Activated T-cell treated with anti-CD3 and anti-CD28 coated beads, Interleukin-2, amount 50 U/mL, for 72 hours (primary cell): ENCODE results near the gene TMEM86A. TPM values are rescaled to one million over a fixed set of nuclear protein-coding genes. Genes with fewer than 3 reads are reported as not detected.
"Not testable (repeated sequence)": the region's sequence is repeated elsewhere in the genome, so short reads cannot be mapped to it uniquely, and the experiment has no call there.

Experiments used
- ATAC-seq, 2 donors: fragments of 150-1000 bp; cut with Tn5 transposase; replicated peaks in 1 of 2; 2 replicates each; pipeline ENCODE4 v1.10.0; 2021; ENCODE audit warnings: moderate library complexity in 2 of 2, mild to moderate bottlenecking in 1 of 2
- DNase-seq, 2 donors: peaks; one replicate each; pipeline ENCODE4 v3.0.0; 2021 to 2022; ENCODE audit warnings: mixed read lengths in 1 of 2
- H3K27ac Mint-ChIP-seq: one replicate; pipeline ENCODE4 v1.8.0; 2022; ENCODE audit warnings: mild to moderate bottlenecking, moderate library complexity, mixed read lengths
- H3K27me3 Mint-ChIP-seq: one replicate; pipeline ENCODE4 v1.8.0; 2022; ENCODE audit warnings: low read depth, mixed read lengths
- H3K36me3 Mint-ChIP-seq, 2 donors: one replicate each; pipeline ENCODE4 v1.8.0; 2022; ENCODE audit warnings: mixed read lengths in 2 of 2, mild to moderate bottlenecking in 1 of 2; ENCODE audit not compliant: insufficient read depth in 2 of 2
- H3K4me1 Mint-ChIP-seq: one replicate; pipeline ENCODE4 v1.8.0; 2022; ENCODE audit warnings: low read depth, mixed read lengths
- H3K4me3 Mint-ChIP-seq, 2 donors: one replicate each; pipeline ENCODE4 v1.8.0; 2022; ENCODE audit warnings: mild to moderate bottlenecking in 2 of 2, mixed read lengths in 2 of 2, moderate library complexity in 2 of 2
- H3K9me3 Mint-ChIP-seq, 2 donors: one replicate each; pipeline ENCODE4 v1.8.0; 2022; ENCODE audit warnings: mixed read lengths in 2 of 2
- total RNA-seq, 2 donors: library from RNA; stranded (reverse); gene quantifications; one replicate each; pipeline ENCODE4 v1.2.3, GENCODE V29; 2022

The TMEM86A gene, protein sequence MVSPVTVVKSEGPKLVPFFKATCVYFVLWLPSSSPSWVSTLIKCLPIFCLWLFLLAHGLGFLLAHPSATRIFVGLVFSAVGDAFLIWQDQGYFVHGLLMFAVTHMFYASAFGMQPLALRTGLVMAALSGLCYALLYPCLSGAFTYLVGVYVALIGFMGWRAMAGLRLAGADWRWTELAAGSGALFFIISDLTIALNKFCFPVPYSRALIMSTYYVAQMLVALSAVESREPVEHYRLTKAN
- total RNA-seq = 1 to 10 TPM; 1.0 to 1.8 TPM

DNA sequence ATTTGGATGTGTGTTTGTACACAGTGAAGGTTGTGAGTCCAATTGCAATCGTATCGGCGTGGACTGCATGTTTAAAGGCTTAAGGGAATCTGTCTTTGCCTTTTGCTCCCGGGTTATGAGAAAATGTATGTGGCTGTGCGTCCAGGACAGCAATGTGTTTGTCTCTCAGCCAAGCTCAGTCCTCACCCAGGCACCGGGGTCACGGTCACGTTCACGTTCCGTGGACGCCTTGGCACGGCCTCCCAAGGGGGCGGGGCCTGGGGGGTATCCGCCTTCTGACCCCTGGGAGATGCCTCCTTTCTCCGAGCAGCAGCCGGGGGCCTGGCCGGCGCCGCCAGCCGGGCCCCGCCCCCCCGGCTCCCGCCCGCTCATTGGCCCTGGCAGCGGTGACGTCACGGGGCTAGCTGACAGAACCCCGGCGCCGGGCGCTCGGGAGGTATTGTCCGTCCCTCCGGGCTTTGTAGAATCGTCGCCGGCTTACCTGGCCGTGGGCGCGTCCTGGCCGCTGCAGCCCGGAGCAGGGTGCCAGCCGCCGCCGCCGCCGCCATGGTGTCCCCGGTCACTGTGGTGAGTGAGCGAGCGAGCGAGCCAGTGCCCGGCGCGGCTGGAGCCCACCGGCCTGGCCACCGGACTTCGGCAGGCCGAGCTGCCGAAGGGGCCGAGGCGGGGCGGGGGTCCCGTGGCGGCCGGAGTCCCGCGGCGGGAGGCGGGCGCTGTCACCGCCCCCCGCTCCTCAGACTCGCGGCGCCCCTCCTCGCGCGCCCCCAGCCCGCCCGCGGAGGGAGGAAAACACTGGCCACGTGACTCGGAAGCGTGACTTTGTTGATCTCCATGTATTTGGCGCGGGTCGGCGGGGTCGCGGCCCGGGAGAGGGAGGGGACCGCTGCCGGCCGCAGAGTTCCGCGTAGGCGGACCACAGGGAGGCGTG is at the start of gene TMEM86A:
Gene TMEM86A (plus strand): TSS at position 439 of the 928 bp plus-strand sequence. CDS start 108 bp downstream, at position 547.
- peaks cover 19% of the 10 kb centered on the region for H3K27me3 Mint-ChIP-seq
- DNase-seq = peak; percentile 93 to 94
- no peak within 1 kb of the TSS for H3K27ac Mint-ChIP-seq

DNA sequence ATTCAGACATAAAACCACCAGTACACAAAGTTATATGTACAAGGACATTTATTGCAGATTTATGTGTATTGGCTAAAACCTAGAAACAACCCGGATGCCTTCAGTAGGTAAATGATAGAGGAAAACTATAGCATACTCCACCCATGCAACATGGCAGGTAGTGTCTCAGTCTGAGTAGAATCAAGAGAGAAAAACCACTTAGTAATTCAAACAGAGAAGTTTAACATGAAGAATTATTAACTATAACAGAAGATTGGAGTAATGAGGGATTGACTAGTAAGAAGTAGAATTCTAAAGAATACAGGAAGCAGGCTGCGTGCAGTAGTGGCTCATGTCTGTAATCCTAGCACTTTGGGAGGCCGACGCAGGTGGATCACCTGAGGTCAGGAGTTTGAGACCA is 48.2 kb upstream of the TMEM86A start:
- Mint-ChIP-seq H3K4me3 (no peak overlapping the region), H3K36me3 (no peaks in the 10 kb centered on the region), H3K4me1 (peaks cover 4% of the 10 kb centered on the region), H3K27me3 (no peaks in the 10 kb centered on the region), H3K27ac (peak overlapping the region; percentile 50), H3K9me3 (no peaks in the 10 kb centered on the region)
- no peak for DNase-seq
- no peak for ATAC-seq

More for the DNA sequence above, at the start of gene TMEM86A:
- ATAC-seq = peak; percentile 96 to 97
- Mint-ChIP-seq H3K4me1 (peaks cover 20% of the 10 kb centered on the region), H3K9me3 (no peaks in the 10 kb centered on the region), H3K36me3 (no peaks in the 10 kb centered on the region), H3K4me3 (peak within 1 kb of the TSS; percentile 81)

DNA sequence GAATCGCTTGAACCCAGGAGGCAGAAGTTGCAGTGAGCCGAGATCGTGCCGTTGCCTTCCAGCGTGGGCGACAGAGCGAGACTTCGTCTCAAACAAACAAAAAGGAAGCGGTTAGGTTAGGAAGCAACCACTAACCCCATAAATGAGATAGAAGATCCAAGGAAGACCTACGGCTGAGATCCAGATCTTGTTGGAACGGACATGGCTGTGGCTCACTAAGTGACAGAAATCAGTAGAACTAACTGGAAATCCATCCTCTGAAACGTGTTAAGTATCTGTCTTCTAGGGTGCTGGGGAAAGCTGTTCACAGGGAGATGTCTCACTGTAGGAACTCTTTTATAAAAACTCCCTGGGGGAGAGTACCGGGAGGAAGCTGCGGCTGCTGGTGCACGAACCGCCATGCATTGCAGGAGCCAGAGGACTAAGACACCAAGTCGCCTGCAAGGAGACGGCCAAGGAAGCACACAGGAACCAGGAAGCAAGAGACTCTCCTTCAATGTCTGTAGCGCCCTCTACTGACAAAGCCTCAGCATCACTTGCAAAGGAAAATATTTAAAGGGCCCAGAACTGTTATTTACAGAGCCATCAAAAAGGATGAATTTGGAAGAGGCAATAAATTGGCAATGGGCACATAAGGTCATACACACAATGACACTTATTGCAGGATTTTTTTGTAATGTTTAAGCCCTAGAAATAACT is 47.6 kb upstream of the TMEM86A start:
- peak; percentile 43 to 50 for ATAC-seq
- Mint-ChIP-seq H3K27ac (no peak overlapping the region), H3K36me3 (no peaks in the 10 kb centered on the region), H3K9me3 (no peaks in the 10 kb centered on the region), H3K4me3 (no peak overlapping the region), H3K27me3 (no peaks in the 10 kb centered on the region), H3K4me1 (peaks cover 4% of the 10 kb centered on the region)
- peak; percentile 46 to 49 for DNase-seq

DNA sequence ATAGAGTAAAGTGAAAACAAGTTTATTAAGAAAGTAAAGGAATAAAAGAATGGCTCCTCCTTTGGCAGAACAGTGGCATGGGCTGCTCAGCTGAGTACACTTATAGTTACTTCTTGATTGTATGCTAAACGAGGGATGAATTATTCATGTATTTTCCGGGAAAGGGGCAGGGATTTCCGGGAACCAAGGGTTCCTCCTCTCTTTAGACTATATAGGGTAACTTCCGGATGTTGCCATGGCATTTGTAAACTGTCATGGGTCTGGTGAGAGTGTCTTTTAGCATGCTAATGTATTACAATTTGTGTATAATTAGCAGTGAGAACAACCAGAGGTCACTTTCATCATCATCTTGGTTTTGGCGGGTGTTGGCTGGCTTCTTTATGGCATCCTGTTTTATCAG is 40.9 kb upstream of the TMEM86A start:
- ATAC-seq = no peak
- no peak overlapping the region for H3K4me3 Mint-ChIP-seq
- H3K27me3 Mint-ChIP-seq = peaks cover 9% of the 10 kb centered on the region

DNA sequence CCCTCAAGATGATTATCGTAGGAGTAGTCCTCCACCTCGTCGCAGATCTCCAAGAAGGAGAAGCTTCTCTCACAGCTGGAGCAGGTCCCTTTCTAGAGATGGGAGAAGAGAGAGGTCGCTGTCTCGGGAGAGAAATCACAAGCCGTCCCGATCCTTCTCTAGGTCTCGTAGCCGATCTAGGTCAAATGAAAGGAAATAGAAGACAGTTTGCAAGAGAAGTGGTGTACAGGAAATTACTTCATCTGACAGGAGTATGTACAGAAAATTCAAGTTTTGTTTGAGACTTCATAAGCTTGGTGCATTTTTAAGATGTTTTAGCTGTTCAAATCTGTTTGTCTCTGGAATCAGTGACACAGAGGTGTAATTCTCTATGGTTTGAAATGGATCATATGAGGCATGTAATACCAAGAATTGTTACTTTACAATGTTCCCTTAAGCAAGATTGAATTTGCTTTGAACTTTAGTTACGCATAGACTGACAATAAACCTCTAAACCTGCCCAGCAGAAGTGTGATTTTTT is 33.2 kb upstream of the TMEM86A start:
- not testable (repeated sequence) for H3K36me3 Mint-ChIP-seq, DNase-seq, H3K9me3 Mint-ChIP-seq, H3K27me3 Mint-ChIP-seq
- peaks cover 32% of the 10 kb centered on the region for H3K4me1 Mint-ChIP-seq
- H3K4me3 Mint-ChIP-seq = peak overlapping the region; percentile 8 to 49
- ATAC-seq = peak; percentile 44 to 46
- peak overlapping the region; percentile 11 for H3K27ac Mint-ChIP-seq

More for the DNA sequence above, 40.9 kb upstream of the TMEM86A start:
- no peak for DNase-seq
- H3K4me1 Mint-ChIP-seq = no peaks in the 10 kb centered on the region
- no peak overlapping the region for H3K27ac Mint-ChIP-seq
- peaks cover 0 to 2% of the 10 kb centered on the region in 2 donors for H3K36me3 Mint-ChIP-seq
- peaks cover 0 to 2% of the 10 kb centered on the region in 2 donors for H3K9me3 Mint-ChIP-seq

DNA sequence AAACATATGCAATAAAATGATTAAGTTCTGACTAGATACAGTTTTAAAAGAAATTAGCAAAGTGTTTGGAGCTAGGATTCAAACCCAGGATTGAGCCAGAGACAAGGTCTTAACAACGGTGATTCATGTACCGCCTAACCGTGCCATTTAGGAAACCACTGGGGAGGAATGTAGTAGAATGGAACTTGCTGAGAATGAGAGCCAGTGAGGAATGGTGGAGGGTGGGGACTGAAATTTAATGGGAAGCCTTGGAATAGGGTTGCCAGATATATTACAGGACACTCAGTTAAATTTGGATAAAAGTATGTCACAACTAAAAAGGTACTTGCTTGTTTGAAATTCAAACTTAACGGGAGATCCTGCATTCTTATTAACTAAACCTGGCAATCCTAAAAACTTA is 30.4 kb upstream of the TMEM86A start:
- Mint-ChIP-seq H3K4me1 (peaks cover 54% of the 10 kb centered on the region), H3K4me3 (no peak overlapping the region), H3K27ac (no peak overlapping the region)

DNA sequence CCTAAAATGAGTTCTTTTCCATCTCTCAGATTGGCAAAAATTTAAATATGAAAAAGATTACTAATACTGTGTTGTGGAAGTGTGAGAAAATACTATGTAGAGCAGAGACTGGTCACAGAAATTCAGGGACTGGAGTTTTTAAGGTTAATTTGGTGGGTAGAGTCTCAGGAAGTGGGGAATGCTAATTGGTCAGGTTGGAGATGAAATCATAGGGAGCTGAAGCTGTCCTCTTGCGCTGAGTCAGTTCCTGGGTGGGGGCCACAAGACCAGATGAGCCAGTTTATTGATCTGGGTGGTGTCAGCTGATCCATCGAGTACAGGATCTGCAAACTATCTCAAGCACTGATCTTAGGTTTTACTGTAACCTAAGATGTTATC is 29.4 kb upstream of the TMEM86A start:
- ATAC-seq (peak; percentile 45 to 47), DNase-seq (peak; percentile 29)
- H3K27me3 Mint-ChIP-seq = no peaks in the 10 kb centered on the region
- H3K4me1 Mint-ChIP-seq = peaks cover 58% of the 10 kb centered on the region
- peak overlapping the region; percentile 41 to 79 for H3K4me3 Mint-ChIP-seq
- no peaks in the 10 kb centered on the region for H3K9me3 Mint-ChIP-seq
- H3K27ac Mint-ChIP-seq = peak overlapping the region; percentile 68
- H3K36me3 Mint-ChIP-seq = no peaks in the 10 kb centered on the region

More for the DNA sequence above, 30.4 kb upstream of the TMEM86A start:
- H3K36me3 Mint-ChIP-seq = no peaks in the 10 kb centered on the region
- no peak for ATAC-seq
- DNase-seq = no peak
- no peaks in the 10 kb centered on the region for H3K27me3 Mint-ChIP-seq
- no peaks in the 10 kb centered on the region for H3K9me3 Mint-ChIP-seq

DNA sequence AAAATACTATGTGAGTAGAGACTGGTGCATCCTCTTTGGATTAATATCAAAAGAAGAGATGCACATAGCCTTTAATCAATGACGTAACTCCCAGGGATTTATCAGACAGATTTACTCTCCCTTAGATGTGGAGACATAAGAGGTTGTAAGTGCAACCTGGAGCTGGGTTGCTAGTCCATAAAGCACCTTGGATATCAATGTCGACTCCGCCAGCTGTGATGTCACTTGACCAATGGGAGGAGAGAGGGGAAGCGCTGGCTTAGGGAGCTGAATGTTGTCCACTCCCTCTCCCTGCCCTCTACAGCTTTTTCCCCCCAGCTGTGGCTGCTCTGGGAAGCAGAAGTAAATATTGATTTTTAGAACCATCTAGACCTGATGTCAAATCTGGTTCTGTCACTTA is 28.9 kb upstream of the TMEM86A start:
- no peaks in the 10 kb centered on the region for H3K9me3 Mint-ChIP-seq
- ATAC-seq (no peak), DNase-seq (no peak)
- no peak overlapping the region for H3K27ac Mint-ChIP-seq
- no peaks in the 10 kb centered on the region for H3K36me3 Mint-ChIP-seq
- peaks cover 58% of the 10 kb centered on the region for H3K4me1 Mint-ChIP-seq
- no peaks in the 10 kb centered on the region for H3K27me3 Mint-ChIP-seq
- no peak overlapping the region for H3K4me3 Mint-ChIP-seq

DNA sequence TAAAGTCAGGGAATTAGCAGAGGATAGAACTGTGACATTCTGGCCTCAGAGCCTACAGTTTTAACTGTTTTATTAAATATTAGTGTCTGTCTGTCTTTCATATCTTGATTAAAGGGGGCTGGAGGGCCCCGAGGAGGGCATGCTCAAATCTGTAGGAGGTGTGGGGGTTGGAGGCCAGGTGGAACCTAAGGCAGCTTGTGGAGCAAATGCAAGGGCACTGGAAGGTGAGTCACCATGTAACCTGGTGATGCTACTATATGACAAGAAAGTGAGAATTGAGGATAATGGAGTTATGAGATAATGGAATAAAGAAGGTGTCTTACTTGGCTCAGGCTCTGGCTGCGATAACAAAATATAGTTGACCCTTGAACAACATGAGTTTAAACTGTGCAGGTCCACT is 27.3 kb upstream of the TMEM86A start:
- Mint-ChIP-seq H3K4me3 (peak overlapping the region in 1 of 2 donors; percentile 11), H3K27me3 (no peaks in the 10 kb centered on the region), H3K4me1 (peaks cover 52% of the 10 kb centered on the region), H3K36me3 (no peaks in the 10 kb centered on the region), H3K27ac (peak overlapping the region; percentile 12), H3K9me3 (no peaks in the 10 kb centered on the region)
- ATAC-seq (peak; percentile 27 to 42), DNase-seq (peak in 1 of 2 donors; percentile 17)

DNA sequence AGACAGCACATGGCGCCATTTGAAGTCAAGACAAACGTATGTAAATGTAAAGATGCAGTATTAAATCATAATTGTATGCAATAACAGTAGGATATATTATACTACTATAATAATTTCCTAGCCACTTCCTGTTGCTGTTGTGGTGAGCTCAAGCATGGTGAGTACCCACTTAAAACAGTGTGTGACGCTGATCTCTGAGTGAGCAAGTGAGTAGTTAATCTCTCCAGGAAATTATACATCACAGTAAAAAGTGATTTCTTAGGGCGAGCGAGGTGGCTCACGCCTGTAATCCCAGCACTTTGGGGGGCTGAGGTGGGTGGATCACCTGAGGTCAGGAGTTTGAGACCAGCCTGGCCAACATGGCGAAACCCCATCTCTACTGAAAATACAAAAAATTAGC is 26.4 kb upstream of the TMEM86A start:
- not testable (repeated sequence) for H3K27me3 Mint-ChIP-seq
- H3K4me1 Mint-ChIP-seq = peaks cover 52% of the 10 kb centered on the region
- peak overlapping the region; percentile 56 to 66 for H3K4me3 Mint-ChIP-seq

DNA sequence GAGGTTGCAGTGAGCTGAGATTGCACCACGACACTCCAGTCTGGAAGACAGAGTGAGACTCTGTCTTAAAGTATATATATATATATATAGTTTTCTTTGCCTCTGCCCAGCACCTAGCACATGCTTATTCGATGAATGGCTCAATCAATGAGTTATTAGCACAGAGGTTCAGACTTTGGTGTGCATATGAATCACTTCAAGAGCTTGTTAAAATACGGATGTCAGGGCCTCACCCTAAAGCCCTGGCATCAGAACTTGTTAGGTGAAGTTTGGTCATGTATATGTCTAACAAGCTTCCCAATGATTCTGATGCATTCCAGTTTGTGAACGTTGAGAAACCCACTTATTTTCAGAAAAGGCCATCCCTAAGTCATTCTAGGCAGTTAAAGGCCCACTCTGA is 21.8 kb upstream of the TMEM86A start:
- Mint-ChIP-seq H3K27ac (no peak overlapping the region), H3K36me3 (no peaks in the 10 kb centered on the region), H3K27me3 (no peaks in the 10 kb centered on the region), H3K4me1 (peaks cover 20% of the 10 kb centered on the region), H3K9me3 (no peaks in the 10 kb centered on the region), H3K4me3 (no peak overlapping the region)
- ATAC-seq (no peak), DNase-seq (no peak)

More for the DNA sequence above, 26.4 kb upstream of the TMEM86A start:
- peak; percentile 86 to 90 for ATAC-seq
- peak; percentile 35 to 42 for DNase-seq
- H3K9me3 Mint-ChIP-seq, H3K36me3 Mint-ChIP-seq: not testable (repeated sequence)
- H3K27ac Mint-ChIP-seq = peak overlapping the region; percentile 89

DNA sequence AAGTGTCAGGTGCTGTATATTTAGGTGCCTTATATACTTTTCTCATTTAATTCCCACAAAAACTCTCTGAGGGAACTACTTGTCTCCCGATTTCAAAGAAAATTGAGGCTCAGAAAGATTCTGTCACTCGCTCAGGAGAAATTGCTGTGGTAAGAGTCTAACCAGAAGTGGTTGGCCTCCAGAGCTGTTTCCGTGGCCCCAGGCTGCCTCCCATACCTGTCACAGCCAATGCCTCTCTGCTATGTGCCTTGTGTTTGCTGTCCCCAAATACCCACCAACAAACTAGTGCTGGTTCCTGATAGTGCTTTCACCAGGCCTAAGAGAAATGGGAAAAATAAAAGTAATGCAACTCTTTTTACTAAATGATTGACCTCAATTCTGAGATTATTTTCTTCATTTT is 21.0 kb upstream of the TMEM86A start:
- no peak for DNase-seq
- no peak for ATAC-seq
- H3K27ac Mint-ChIP-seq = no peak overlapping the region
- no peaks in the 10 kb centered on the region for H3K36me3 Mint-ChIP-seq
- peaks cover 14% of the 10 kb centered on the region for H3K4me1 Mint-ChIP-seq
- no peak overlapping the region for H3K4me3 Mint-ChIP-seq
- H3K27me3 Mint-ChIP-seq = no peaks in the 10 kb centered on the region
- no peaks in the 10 kb centered on the region for H3K9me3 Mint-ChIP-seq

DNA sequence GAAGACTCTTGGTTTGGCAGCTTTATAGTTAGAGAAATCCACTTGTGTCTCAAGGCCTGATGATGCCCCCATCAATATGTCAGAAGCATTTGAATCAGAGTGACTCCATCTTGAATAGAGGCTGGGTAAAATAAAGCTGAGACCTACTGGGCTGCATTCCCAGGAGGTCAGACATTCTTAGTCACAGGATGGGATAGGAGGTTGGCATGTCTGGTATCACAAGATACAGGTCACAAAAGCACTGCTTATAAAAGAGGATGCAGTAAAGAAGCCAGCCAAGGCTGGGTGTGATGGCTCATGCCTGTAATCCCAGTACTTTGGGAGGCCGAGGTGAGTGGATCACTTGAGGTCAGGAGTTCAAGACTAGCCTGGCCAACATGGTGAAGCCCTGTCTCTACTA is 16.6 kb upstream of the TMEM86A start:
- not testable (repeated sequence) for H3K36me3 Mint-ChIP-seq, H3K27ac Mint-ChIP-seq, ATAC-seq, H3K4me3 Mint-ChIP-seq, DNase-seq, H3K4me1 Mint-ChIP-seq, H3K27me3 Mint-ChIP-seq, H3K9me3 Mint-ChIP-seq
